Activated T-helper 1 cell treated with anti-CD3 and anti-CD28 coated beads, Interleukin-12 subunit alpha, Interleukin-12 subunit beta, Interleukin-2, Interleukin-4 antibody, amounts not matched to agents 30 ng/mL and 10 ng/mL and 1 ng/mL, durations not matched to agents 14 hours and 24 hours and 36 hours (primary cell): ENCODE data around the gene NTNG2. TPM values are rescaled to one million over a fixed set of nuclear protein-coding genes. Genes with fewer than 3 reads are reported as not detected.

ENCODE experiments used
- DNase-seq: peaks from one replicate; pipeline ENCODE4 v3.0.0; 2021; ENCODE audit warnings: low spot score
- H3K27ac Mint-ChIP-seq: one replicate; pipeline ENCODE4 v1.8.0; 2021; ENCODE audit warnings: mild to moderate bottlenecking, mixed read lengths
- H3K27me3 Mint-ChIP-seq: one replicate; pipeline ENCODE4 v1.8.0; 2022; ENCODE audit warnings: mild to moderate bottlenecking, moderate library complexity, mixed read lengths; ENCODE audit not compliant: insufficient read depth
- H3K36me3 Mint-ChIP-seq: one replicate; pipeline ENCODE4 v1.8.0; 2021; ENCODE audit warnings: low read depth, mixed read lengths
- H3K4me1 Mint-ChIP-seq: one replicate; pipeline ENCODE4 v1.8.0; 2021; ENCODE audit warnings: low read depth, mixed read lengths
- H3K4me3 Mint-ChIP-seq: one replicate; pipeline ENCODE4 v1.8.0; 2021; ENCODE audit warnings: mild to moderate bottlenecking, moderate library complexity, mixed read lengths
- H3K9me3 Mint-ChIP-seq: one replicate; pipeline ENCODE4 v1.8.0; 2021; ENCODE audit warnings: mixed read lengths
- intact Hi-C: fragments of 100-400 bp; cut with micrococcal nuclease; formaldehyde crosslinking; loops from one replicate; pipeline ENCODE4 v1.15.1; 2024
- total RNA-seq: library from RNA; stranded (reverse); gene quantifications from 2 replicates; pipeline ENCODE4 v1.2.3, GENCODE V29; 2022

Gene NTNG2
- total RNA-seq, 1 donor from 2014 or later = 4.6 TPM

DNA sequence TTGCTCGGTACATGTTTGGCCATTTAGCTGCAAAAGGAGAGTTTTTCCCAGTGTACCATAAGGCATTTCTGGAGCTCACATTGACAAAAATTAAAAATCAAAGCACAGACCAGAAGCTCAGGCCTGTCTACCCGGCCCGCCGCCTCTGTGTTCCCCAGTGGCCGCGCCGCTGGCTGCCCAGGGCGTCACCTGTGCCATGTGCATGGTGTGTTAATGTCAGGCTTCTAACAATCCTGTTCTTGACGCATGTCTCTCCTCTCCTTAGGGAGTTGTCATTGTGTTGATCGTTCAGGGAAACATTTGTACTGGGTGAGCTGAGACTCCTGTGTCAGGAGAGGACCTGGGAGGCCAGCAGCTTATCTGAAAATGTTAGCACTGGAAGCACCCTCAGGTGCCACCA lies 9.6 kb upstream of the NTNG2 start:
- no peak overlapping the region for H3K4me3 Mint-ChIP-seq
- no peak for DNase-seq
- no peaks in the 10 kb centered on the region for H3K4me1 Mint-ChIP-seq
- intact Hi-C loops = no loop called here
- H3K27me3 Mint-ChIP-seq = peaks cover 45% of the 10 kb centered on the region
- no peaks in the 10 kb centered on the region for H3K36me3 Mint-ChIP-seq
- no peak overlapping the region for H3K27ac Mint-ChIP-seq
- no peaks in the 10 kb centered on the region for H3K9me3 Mint-ChIP-seq

DNA sequence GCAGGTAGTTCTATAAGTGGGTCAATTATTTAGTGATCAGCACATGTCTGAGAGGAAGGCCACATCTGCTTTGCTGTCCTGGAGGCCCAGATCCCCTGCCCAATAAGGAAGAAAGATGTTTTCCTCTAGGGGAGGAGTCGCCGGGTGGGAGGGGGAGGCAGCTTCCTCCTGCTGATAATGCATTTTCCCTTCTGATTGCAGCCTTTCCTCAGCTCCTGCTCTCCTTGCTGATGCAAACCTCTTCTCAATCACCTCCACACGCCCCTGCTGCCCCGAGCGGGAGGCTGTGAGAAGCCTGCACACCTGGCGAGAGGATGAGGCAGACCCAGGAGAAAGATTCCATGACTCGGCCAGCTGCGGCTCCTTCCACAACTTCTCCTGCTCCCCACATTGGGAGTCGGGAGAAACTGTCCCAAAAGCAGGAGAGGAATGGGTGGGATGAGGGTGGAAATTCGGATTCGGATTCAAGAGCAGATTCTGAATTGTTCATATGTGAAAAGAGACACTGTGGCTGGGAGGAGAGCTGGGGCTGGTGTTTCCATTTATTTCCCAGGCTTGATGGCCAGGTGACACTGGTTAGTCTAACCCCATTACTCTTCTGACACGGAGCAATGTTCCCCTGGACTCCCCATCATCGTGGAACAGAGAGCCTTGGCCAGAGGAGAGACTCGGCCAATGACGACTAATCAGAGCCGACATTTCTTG lies 6.8 kb upstream of the NTNG2 start:
- Mint-ChIP-seq H3K27me3 (peaks cover 51% of the 10 kb centered on the region), H3K27ac (no peak overlapping the region)
- no peak for DNase-seq

DNA sequence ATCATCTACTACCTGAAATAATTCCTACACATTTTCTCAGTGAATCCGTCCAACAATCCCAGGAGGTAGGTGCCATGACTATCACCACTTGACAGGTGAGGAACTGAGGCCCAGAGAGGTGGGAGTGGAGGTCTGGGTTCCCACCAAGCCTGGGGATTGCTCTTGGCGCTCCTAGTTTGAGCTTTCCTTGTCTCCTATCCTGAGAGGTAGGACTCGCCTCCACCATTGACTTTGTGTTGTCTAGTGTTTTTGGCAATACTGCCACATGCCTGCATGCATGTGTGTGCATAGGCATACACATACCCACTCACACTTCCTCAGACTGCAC lies 6.3 kb upstream of the NTNG2 start:
- Mint-ChIP-seq H3K36me3 (no peaks in the 10 kb centered on the region), H3K9me3 (no peaks in the 10 kb centered on the region), H3K27ac (no peak overlapping the region), H3K27me3 (peaks cover 48% of the 10 kb centered on the region), H3K4me1 (peaks cover 7% of the 10 kb centered on the region), H3K4me3 (no peak overlapping the region)
- intact Hi-C loops = no loop called here
- no peak for DNase-seq

More for the DNA sequence above, 6.8 kb upstream of the NTNG2 start:
- Mint-ChIP-seq H3K4me3 (no peak overlapping the region), H3K9me3 (no peaks in the 10 kb centered on the region), H3K36me3 (no peaks in the 10 kb centered on the region), H3K4me1 (peaks cover 5% of the 10 kb centered on the region)
- intact Hi-C loops = no loop called here

DNA sequence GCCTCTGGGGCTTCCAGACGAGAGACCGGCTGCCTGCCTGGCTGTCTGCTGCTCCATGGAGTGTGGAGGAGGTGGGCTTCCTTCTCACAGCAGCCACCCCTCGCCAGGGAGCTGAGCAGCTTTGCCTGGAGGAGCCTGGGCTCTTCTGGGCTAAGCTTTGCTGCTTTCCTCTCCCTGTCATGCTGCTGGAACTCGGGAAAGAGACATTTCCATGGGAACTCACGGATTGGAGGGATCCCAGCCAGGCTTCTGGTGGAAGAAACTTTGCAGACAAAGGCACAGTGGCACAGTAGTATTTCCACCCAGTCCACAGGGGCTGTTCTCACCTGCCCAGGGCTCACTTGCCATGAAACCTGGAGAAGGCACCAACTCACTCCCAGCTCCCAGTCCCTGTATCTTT lies 5.6 kb upstream of the NTNG2 start:
- no peak overlapping the region for H3K4me3 Mint-ChIP-seq
- DNase-seq = no peak
- H3K36me3 Mint-ChIP-seq = no peaks in the 10 kb centered on the region
- no peaks in the 10 kb centered on the region for H3K9me3 Mint-ChIP-seq
- peaks cover 10% of the 10 kb centered on the region for H3K4me1 Mint-ChIP-seq
- intact Hi-C loops = no loop called here
- no peak overlapping the region for H3K27ac Mint-ChIP-seq
- H3K27me3 Mint-ChIP-seq = peaks cover 47% of the 10 kb centered on the region

DNA sequence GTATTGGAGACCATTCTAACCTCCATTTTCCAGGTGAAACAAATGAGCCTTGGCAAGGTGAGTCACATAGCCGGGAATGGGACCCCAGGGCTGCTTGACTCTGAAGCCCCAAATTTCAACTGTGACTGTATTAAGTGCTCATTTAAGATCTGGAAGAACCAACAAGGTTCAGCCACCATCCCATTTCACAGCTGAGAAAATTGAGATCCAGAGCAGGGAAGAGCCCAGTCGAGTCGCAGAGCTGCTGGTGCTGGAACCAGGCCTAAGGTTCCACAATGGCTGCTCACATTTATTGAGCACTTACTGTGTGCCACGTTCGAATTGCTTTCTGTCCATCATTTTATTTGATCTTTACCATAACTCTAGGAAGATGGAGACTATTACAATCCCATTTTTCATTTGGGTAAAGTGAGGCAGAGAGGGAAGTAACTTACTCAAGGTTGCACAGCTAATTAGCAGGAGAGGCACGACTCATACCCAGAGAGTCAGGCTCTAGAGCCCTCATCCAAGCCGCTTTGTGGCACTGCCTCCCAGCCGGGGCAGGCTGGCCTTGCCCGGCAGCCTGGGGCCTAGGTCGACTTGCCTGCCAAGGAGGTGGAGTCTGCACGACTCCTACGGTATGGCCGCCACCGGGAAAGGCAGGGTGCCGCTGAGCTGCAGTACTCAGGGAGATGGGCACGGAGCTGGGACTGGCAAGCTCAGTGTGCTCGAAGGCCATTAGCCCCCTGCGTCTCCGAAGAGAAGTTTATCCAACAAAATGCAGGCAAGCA lies 4.3 kb upstream of the NTNG2 start:
- intact Hi-C loops = no loop called here
- no peak for DNase-seq
- Mint-ChIP-seq H3K9me3 (no peaks in the 10 kb centered on the region), H3K4me3 (no peak overlapping the region), H3K4me1 (peaks cover 15% of the 10 kb centered on the region), H3K27me3 (peaks cover 48% of the 10 kb centered on the region), H3K27ac (no peak overlapping the region), H3K36me3 (peaks cover 2% of the 10 kb centered on the region)

DNA sequence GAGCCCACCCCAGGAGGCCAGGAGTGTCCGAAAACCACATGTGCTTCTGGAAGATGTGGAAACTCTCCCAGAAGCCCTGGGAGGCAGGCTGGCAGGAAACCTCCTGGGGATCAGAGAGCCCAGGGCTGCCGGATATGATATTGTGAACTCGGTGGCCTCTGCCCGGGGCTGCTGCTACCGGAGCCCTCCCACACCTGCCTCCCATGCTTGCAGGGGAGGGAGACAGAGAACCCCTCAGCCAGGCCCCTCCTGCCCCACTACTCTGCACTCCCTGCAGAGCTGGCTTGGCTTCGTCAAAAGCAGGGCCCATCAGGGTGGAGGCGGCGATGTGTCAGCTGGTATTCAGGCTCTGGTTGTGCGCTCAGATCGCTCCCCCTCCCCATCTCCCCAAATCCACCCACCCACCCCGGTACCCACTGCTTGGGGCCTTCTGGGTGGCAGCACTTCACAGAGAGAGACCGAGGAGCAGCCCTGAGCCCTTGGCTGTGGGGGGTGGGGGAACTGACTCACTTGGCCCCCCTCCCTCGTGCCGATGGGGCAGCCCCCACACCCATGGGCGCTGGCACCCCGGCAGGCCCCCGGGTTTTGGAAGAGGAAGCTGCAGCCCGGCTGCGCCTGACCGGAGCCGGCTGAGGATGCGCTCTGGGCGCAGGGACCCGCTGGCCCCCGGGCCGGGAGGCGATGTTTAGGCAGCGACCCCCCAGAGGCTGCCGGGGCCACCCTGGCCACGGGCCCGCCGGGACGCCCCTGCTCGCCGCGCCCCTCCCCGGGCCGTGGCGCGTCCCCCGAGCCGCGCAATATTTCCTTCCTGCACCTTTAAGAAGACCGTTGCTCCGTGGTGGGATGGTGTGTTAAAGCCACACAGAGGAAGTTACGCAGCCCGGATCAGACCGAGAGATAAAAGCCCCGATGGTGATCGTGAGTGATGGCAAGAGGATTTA lies 786 bp upstream of the NTNG2 start:
- Mint-ChIP-seq H3K27ac (peak overlapping the region; percentile 97), H3K9me3 (no peaks in the 10 kb centered on the region), H3K27me3 (peaks cover 56% of the 10 kb centered on the region), H3K4me3 (peak overlapping the region; percentile 98), H3K4me1 (peaks cover 19% of the 10 kb centered on the region), H3K36me3 (peaks cover 6% of the 10 kb centered on the region)
- intact Hi-C loops = loop anchor here (1.0 to 5.0 kb wide), 5 partner anchors 16 to 426 kb away; no protein-coding TSS in a partner anchor
- peak; percentile 57 for DNase-seq

DNA sequence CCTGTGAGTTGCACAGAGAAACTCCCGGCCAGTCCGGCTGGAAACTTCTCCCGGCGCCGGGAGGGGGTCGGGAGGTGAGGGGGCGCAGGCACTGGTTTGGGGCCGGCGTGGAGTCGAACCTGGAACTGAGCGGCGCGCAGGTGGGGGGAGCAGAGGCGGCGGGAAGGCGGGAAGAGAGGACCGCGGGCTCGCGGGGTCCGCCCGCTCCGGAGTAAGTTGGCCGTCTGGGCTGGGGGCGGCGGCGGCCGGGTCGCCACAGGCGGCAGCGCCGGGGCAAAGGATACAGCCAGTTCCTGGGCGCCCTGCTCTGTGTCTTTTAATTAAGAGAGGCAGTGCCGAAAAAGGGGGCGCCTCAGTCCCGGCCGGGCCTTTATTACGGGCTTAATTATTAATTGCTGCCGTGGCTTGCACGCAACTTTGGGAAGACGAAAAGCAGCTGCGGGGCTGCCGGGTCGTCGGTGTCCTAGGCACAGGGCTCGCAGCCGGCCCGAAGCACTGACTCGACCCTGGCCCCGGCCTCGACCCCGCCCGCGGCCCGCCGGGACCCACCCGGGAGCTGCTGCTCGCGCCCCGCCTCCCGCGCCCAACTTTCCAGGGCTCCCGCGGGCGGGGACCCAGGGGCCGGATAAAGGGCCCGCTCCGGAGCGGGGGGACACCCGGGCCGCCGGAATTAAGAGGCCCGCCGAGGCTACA lies 1.1 kb downstream of the NTNG2 start:
- Mint-ChIP-seq H3K36me3 (peaks cover 8% of the 10 kb centered on the region), H3K9me3 (no peaks in the 10 kb centered on the region), H3K4me3 (peak overlapping the region; percentile 91), H3K4me1 (peaks cover 19% of the 10 kb centered on the region), H3K27ac (no peak overlapping the region), H3K27me3 (peaks cover 51% of the 10 kb centered on the region)
- no peak for DNase-seq
- intact Hi-C loops = loop anchor here (2.0 to 5.0 kb wide), 4 partner anchors 36 to 424 kb away; partner anchors contain the start of gene MED27

DNA sequence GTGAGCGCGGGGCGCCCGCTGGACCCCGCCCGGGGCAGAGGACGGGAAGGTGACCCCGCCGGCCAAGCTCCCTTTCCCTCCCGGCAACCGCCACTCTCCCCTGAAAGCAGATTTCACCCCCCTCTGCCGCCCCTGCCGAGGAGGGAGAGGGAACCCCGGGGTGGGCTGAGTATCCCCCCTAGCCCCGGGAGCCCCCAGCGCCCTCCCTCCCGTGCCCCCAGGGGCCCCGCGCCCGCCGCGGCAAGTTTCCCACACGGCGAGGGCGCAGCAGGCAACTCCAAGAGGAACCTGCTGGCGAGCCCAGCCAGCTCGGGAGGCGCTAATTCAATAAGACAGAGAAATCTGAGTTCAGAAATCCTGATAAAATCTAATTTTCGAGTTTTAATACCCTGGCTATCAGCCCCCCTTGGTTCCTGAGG lies 1.6 kb downstream of the NTNG2 start:
- H3K27ac Mint-ChIP-seq = no peak overlapping the region
- peak overlapping the region; percentile 76 for H3K4me3 Mint-ChIP-seq
- no peaks in the 10 kb centered on the region for H3K9me3 Mint-ChIP-seq
- H3K27me3 Mint-ChIP-seq = peaks cover 47% of the 10 kb centered on the region
- DNase-seq = no peak
- intact Hi-C loops = loop anchor here (2.0 to 5.0 kb wide), 4 partner anchors 36 to 424 kb away; partner anchors contain the start of gene MED27
- H3K36me3 Mint-ChIP-seq = peaks cover 8% of the 10 kb centered on the region
- peaks cover 19% of the 10 kb centered on the region for H3K4me1 Mint-ChIP-seq

DNA sequence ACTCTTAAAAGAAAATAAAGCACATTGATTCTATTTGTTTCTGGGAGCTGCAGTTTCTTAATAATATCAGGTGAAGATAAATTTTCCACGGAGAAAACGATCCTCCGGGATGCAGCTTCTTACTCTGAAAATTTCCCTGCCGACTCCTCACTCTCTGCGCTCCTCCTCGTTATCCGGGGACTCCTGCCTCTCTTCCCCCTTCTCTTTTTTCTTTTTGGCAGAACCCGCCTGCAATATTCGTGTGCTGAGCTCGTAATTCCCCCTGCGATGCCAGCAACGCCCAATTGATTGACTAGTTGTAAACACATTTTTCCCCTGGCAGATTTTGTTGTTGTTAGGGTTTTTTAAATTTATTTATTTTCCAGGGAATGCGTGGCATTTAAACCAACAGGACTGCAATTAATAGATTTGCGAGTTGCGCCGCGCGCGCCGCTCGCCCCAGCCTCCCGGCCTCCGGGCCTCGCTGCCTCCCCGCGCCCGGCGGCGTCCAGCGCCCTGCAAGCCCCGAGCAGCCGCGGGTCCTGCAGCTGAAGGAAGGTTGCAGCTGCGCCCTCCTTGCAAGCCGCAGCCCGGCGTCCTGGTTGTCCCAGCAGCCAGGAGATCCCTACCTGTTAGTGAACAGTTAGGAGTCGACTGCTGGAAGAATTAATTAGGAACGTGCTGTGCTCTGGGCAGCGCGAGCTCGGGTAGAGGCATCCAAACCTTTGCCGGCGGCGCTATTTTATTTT lies 2.2 kb downstream of the NTNG2 start:
- peaks cover 46% of the 10 kb centered on the region for H3K27me3 Mint-ChIP-seq
- H3K9me3 Mint-ChIP-seq = no peaks in the 10 kb centered on the region
- intact Hi-C loops = loop anchor here (2.0 to 5.0 kb wide), 4 partner anchors 37 to 423 kb away; partner anchors contain the start of gene MED27
- H3K27ac Mint-ChIP-seq = peak overlapping the region; percentile 13
- H3K4me3 Mint-ChIP-seq = peak overlapping the region; percentile 76
- peaks cover 8% of the 10 kb centered on the region for H3K36me3 Mint-ChIP-seq
- H3K4me1 Mint-ChIP-seq = peaks cover 19% of the 10 kb centered on the region
- DNase-seq = no peak

DNA sequence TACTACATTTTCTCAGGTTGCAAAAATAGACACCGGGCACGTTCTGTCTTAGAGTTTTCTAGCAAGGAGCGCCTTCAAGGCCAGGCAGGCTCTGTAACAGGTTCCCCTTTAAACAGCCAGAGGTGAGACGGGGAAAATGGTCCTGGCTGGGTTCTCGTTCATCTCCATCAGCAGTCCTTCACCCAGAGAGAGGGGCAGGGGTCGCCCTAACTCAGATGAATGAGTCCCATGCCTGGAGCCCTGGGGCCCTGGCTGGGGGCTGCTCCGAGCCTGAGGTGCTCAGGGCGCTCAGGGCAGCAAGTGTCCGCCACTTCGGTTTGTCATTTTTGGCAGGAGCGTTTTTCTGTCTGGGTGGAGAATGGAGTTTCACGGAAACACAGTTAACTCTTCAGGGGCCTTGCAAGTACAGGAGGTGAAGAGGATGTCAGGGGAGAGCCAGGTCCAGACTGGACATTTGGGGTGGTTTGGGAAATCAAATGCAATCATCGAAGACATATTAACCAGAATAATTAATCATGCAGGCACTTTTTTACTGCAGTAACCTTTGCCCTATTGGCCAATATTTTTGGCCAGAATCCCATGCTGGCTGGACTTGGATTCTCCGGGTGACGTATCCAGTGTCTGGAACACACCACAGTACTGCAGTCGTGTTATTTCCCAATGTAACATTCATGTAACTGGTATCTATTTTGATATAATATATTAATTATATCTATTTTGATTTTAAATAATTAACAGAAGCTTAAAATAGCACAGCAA lies 2.9 kb downstream of the NTNG2 start:
- Mint-ChIP-seq H3K36me3 (peaks cover 8% of the 10 kb centered on the region), H3K4me3 (peak overlapping the region; percentile 55), H3K27ac (no peak overlapping the region), H3K9me3 (no peaks in the 10 kb centered on the region), H3K27me3 (peaks cover 40% of the 10 kb centered on the region), H3K4me1 (peaks cover 15% of the 10 kb centered on the region)
- DNase-seq = no peak
- intact Hi-C loops = loop anchor here (5.0 kb wide), 2 partner anchors 37 to 423 kb away; no protein-coding TSS in a partner anchor

DNA sequence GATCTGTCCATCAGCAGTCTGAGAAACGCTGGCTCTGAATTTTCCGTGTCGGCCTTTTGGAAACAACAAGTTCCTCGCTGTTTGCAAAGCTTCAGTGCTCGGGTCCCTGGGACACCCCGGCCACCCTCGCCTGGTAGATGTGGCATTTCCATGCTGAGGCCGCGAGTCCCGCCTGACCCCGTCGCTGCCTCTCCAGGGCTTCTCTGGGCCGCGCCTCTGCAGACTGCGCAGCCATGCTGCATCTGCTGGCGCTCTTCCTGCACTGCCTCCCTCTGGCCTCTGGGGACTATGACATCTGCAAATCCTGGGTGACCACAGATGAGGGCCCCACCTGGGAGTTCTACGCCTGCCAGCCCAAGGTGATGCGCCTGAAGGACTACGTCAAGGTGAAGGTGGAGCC lies 4.7 kb downstream of the NTNG2 start:
- Mint-ChIP-seq H3K27me3 (peaks cover 38% of the 10 kb centered on the region), H3K9me3 (no peaks in the 10 kb centered on the region), H3K36me3 (peaks cover 6% of the 10 kb centered on the region), H3K4me3 (no peak overlapping the region), H3K27ac (no peak overlapping the region), H3K4me1 (peaks cover 10% of the 10 kb centered on the region)
- intact Hi-C loops = no loop called here
- no peak for DNase-seq
